Activated CD8-positive, alpha-beta memory T cell treated with anti-CD3 and anti-CD28 coated beads, Interleukin-2, amount 10 ng/mL, durations not matched to agents 7 days and 5 days (primary cell): ENCODE results near the gene MXD1. TPM values are rescaled to one million over a fixed set of nuclear protein-coding genes. Genes with fewer than 3 reads are reported as not detected.

Source experiments
- ATAC-seq: fragments of 150-1000 bp; cut with Tn5 transposase; one replicate; pipeline ENCODE4 v1.10.0; 2021; ENCODE audit warnings: moderate library complexity
- CTCF ChIA-PET: fragments of 350-600 bp; sonication (Branson Sonifier 250); formaldehyde crosslinking; loops from one replicate; lab custom pipeline; 2021; ENCODE audit warnings: antibody characterized with exemption; lab: Charles Lee
- DNase-seq: peaks from one replicate; pipeline ENCODE4 v3.0.0-alpha.2; 2020
- H3K27ac Mint-ChIP-seq: one replicate; pipeline ENCODE4 v1.8.0; 2021; ENCODE audit warnings: mild to moderate bottlenecking, mixed read lengths
- H3K27me3 Mint-ChIP-seq: one replicate; pipeline ENCODE4 v1.8.0; 2021; ENCODE audit warnings: mixed read lengths
- H3K36me3 Mint-ChIP-seq: one replicate; pipeline ENCODE4 v1.8.0; 2021; ENCODE audit warnings: mild to moderate bottlenecking, mixed read lengths
- H3K4me1 Mint-ChIP-seq: one replicate; pipeline ENCODE4 v1.8.0; 2021; ENCODE audit warnings: mixed read lengths
- H3K4me3 Mint-ChIP-seq: one replicate; pipeline ENCODE4 v1.8.0; 2021; ENCODE audit warnings: mild to moderate bottlenecking, moderate library complexity, mixed read lengths
- H3K9me3 Mint-ChIP-seq: one replicate; pipeline ENCODE4 v1.8.0; 2022; ENCODE audit warnings: low read depth, mixed read lengths
- total RNA-seq, 2 experiments: library from RNA; stranded (reverse); gene quantifications; one replicate each; pipeline ENCODE4 v1.2.3, GENCODE V29; 2021

MXD1 gene
- total RNA-seq, 2 experiments from 2014 or later = 19.3 to 22.3 TPM

- CTCF ChIA-PET = no interaction called here
- Mint-ChIP-seq H3K27me3 (no peaks in the 10 kb centered on the region), H3K4me1 (peaks cover 2% of the 10 kb centered on the region), H3K27ac (no peak overlapping the region), H3K36me3 (no peaks in the 10 kb centered on the region), H3K9me3 (no peaks in the 10 kb centered on the region), H3K4me3 (no peak overlapping the region)
- ATAC-seq (no peak), DNase-seq (no peak)
Observed at GRCh38 chr2:69965756-69966445, 51.0 kb downstream of the MXD1 start.

- H3K36me3 Mint-ChIP-seq = no peaks in the 10 kb centered on the region
- H3K9me3 Mint-ChIP-seq = no peaks in the 10 kb centered on the region
- ATAC-seq = no peak
- DNase-seq = no peak
- no peaks in the 10 kb centered on the region for H3K27me3 Mint-ChIP-seq
- H3K4me1 Mint-ChIP-seq = peaks cover 2% of the 10 kb centered on the region
- CTCF ChIA-PET = no interaction called here
- H3K27ac Mint-ChIP-seq = no peak overlapping the region
- H3K4me3 Mint-ChIP-seq = no peak overlapping the region
Observed at GRCh38 chr2:69966496-69966895, 51.6 kb downstream of the MXD1 start.

GRCh38 chr2:69968609-69969008 is 53.7 kb downstream of the MXD1 start:
- Mint-ChIP-seq H3K4me3 (no peak overlapping the region), H3K4me1 (peaks cover 2% of the 10 kb centered on the region), H3K27me3 (no peaks in the 10 kb centered on the region), H3K27ac (no peak overlapping the region), H3K36me3 (no peaks in the 10 kb centered on the region), H3K9me3 (no peaks in the 10 kb centered on the region)
- CTCF ChIA-PET = no interaction called here
- no peak for DNase-seq
- no peak for ATAC-seq

DNA sequence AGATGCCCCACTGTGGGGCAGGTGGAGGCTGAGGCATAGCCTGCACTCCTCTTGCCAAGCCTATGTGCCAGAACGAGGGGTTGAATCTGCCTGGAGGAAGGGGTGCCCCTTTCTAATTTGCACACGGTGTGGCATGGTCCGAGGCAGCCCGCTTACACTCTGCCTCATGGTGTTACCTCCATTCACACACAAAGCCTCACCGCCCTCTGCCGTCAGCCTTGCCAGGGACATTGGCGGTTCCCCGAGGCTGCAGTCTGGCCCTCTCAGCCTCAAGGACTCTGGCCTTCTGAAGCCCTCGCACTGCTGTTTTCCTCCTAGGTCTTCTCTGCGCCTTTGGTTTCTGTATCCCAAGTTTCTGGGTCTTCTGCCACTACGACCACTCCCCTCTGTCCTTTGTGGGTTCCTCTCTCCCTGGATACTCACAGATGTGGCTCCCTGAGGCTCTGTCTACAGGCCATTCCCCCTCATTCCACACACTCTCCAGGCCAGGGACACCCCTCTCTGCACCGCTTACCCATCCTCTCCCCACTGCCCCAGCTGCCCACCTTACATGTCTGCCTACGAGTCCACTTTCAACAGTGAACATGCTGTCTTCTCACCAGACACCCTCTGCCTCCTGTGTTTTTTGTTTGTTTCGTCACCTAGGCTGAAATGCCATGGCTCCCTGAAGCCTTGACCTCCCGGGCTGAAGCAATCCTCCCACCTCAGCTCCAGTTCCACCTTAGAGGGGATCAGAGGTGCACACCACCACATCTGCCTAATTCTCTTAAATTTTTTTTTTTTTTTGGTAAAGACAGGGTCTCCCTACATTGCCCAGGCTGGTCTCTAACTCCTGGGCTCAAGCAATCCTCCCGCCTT is 54.4 kb downstream of the MXD1 start:
- Mint-ChIP-seq H3K27ac (no peak overlapping the region), H3K36me3 (no peaks in the 10 kb centered on the region), H3K9me3 (no peaks in the 10 kb centered on the region), H3K4me1 (peaks cover 2% of the 10 kb centered on the region), H3K4me3 (no peak overlapping the region), H3K27me3 (no peaks in the 10 kb centered on the region)
- CTCF ChIA-PET = no interaction called here
- ATAC-seq (no peak), DNase-seq (no peak)

DNA sequence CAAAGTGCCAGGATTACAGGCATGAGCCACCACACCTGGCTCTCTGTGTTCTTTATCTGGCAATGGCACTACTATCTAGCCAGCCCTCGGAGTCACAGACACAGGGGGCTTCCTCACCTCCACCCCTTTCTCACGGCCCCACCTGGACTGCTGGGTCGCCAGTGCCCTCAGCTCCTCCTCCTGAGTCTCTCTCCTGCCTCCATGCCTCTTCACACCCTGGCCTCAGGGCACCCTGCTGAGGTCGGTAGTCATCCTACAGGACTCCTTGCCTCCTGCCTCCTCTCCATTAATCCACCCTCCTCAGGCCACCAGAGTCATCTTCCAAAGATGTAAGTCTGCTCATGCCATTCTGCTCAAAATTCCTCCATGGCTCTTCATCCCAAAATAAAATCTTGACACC is 55.1 kb downstream of the MXD1 start:
- Mint-ChIP-seq H3K27me3 (no peaks in the 10 kb centered on the region), H3K36me3 (no peaks in the 10 kb centered on the region), H3K4me3 (no peak overlapping the region), H3K27ac (no peak overlapping the region), H3K9me3 (no peaks in the 10 kb centered on the region), H3K4me1 (no peaks in the 10 kb centered on the region)
- CTCF ChIA-PET = no interaction called here
- DNase-seq (no peak), ATAC-seq (no peak)

DNA sequence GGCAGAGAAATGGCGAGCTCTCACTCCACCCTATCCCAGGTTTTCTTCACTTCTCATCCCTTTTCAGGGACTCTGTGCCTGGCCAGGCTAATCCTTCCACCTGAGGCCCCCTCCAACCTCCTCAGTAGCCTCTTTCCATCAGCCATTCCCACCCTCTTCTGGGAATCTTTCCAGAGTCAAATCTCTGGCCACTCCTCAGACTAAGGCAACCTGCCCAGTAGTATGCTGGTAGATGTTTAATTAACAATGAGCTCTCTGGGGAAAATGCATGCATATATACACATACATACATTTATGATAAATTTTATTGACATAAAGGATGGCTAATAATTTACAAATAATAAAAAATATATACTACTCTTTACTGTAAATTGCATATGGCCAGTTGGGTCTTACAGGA is 57.9 kb downstream of the MXD1 start:
- DNase-seq (no peak), ATAC-seq (no peak)
- Mint-ChIP-seq H3K9me3 (no peaks in the 10 kb centered on the region), H3K4me1 (no peaks in the 10 kb centered on the region), H3K27ac (no peak overlapping the region), H3K4me3 (no peak overlapping the region), H3K36me3 (no peaks in the 10 kb centered on the region), H3K27me3 (no peaks in the 10 kb centered on the region)
- CTCF ChIA-PET = interaction anchor here (1.3 kb wide), 1 partner anchor 98 kb away, joined by 3 read pairs; no protein-coding TSS in a partner anchor

DNA sequence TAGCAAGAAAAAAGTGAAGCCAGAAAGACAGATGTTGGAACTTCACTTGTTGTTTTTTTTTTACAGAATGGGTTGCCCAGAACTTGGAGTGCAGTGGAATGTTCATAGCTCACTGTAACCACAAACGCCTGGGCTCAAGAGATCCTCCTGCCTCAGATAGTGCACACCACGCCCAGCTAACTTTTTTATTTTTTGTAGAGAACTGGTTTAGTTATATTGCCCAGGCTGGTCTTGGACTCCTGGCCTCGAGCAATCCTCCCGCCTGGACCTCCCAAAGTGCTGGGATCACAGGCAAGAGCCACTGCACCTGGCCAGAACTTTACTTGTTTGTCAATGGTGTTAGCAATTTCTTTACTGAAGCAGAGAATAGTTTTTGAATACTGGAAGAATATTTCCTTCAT is 58.4 kb downstream of the MXD1 start:
- Mint-ChIP-seq H3K36me3 (no peaks in the 10 kb centered on the region), H3K4me3 (no peak overlapping the region), H3K27ac (no peak overlapping the region), H3K4me1 (no peaks in the 10 kb centered on the region), H3K9me3 (no peaks in the 10 kb centered on the region), H3K27me3 (no peaks in the 10 kb centered on the region)
- DNase-seq = no peak
- no peak for ATAC-seq
- CTCF ChIA-PET = interaction anchor here (1.3 kb wide), 1 partner anchor 98 kb away, joined by 3 read pairs; no protein-coding TSS in a partner anchor

- H3K9me3 Mint-ChIP-seq = no peaks in the 10 kb centered on the region
- no peak overlapping the region for H3K27ac Mint-ChIP-seq
- ATAC-seq (no peak), DNase-seq (no peak)
- no peak overlapping the region for H3K4me3 Mint-ChIP-seq
- no peaks in the 10 kb centered on the region for H3K4me1 Mint-ChIP-seq
- no peaks in the 10 kb centered on the region for H3K27me3 Mint-ChIP-seq
- CTCF ChIA-PET = no interaction called here
- no peaks in the 10 kb centered on the region for H3K36me3 Mint-ChIP-seq
Observed at GRCh38 chr2:69975136-69975852, 60.4 kb downstream of the MXD1 start.

- Mint-ChIP-seq H3K9me3 (no peaks in the 10 kb centered on the region), H3K27me3 (no peaks in the 10 kb centered on the region), H3K4me3 (no peak overlapping the region), H3K36me3 (no peaks in the 10 kb centered on the region), H3K27ac (no peak overlapping the region), H3K4me1 (no peaks in the 10 kb centered on the region)
- CTCF ChIA-PET = no interaction called here
- DNase-seq = no peak
- no peak for ATAC-seq
Observed at GRCh38 chr2:69975853-69976462, 61.0 kb downstream of the MXD1 start.

DNA sequence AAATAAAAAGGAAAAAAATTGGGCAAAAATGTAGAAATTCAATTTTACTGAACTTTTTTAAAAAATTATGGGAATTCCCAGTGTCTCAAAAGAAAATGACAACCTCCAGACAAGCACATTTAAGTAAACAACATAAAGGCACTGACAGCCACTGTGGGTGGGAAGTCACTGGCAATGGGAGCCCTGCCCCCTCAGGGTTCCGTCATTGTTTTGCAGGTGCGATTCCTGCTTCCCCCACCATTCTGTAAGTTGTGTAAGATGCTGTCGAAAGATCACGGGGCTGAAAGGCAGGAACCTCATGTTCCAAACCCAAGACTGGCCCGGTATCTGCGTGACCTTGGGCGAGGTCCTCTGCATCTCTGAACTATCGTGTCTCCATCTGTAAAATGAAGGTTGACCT is 62.3 kb downstream of the MXD1 start:
- no peak overlapping the region for H3K4me3 Mint-ChIP-seq
- ATAC-seq (no peak), DNase-seq (no peak)
- H3K4me1 Mint-ChIP-seq = no peaks in the 10 kb centered on the region
- no peaks in the 10 kb centered on the region for H3K36me3 Mint-ChIP-seq
- no peaks in the 10 kb centered on the region for H3K27me3 Mint-ChIP-seq
- no peaks in the 10 kb centered on the region for H3K9me3 Mint-ChIP-seq
- H3K27ac Mint-ChIP-seq = no peak overlapping the region
- CTCF ChIA-PET = no interaction called here

DNA sequence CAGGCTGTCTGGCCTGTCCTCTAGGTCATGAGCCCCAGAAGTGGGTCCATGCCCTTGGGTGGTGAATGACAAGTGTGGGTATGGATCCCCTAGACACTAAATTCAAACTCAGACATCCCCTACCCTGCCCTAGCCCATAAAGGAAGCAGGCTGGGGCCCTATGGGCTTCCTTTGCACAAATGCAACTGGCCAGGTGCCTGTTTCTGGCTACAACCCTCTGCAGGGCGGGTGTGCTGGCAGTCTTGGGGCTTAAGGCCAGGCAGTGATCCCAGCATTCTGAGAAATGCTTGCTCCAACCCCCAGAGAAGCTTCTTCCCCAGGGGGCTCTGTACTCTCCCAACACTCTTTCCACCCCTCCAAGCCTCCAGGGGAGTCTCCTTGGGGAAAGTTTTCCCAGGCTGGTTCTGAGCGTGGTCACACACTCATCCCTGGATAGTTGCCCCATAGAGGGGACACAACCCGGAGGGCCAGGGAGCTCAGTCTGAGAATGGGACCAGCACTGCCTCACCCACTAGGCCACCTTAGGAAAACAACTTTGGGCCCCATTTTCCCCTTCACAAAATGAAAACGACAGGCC is 63.1 kb downstream of the MXD1 start:
- H3K4me1 Mint-ChIP-seq = no peaks in the 10 kb centered on the region
- H3K36me3 Mint-ChIP-seq = no peaks in the 10 kb centered on the region
- DNase-seq (no peak), ATAC-seq (no peak)
- no peaks in the 10 kb centered on the region for H3K9me3 Mint-ChIP-seq
- CTCF ChIA-PET = no interaction called here
- no peak overlapping the region for H3K4me3 Mint-ChIP-seq
- H3K27ac Mint-ChIP-seq = no peak overlapping the region
- no peaks in the 10 kb centered on the region for H3K27me3 Mint-ChIP-seq

- Mint-ChIP-seq H3K9me3 (no peaks in the 10 kb centered on the region), H3K4me3 (no peak overlapping the region), H3K4me1 (no peaks in the 10 kb centered on the region), H3K27me3 (no peaks in the 10 kb centered on the region), H3K36me3 (no peaks in the 10 kb centered on the region), H3K27ac (no peak overlapping the region)
- DNase-seq = no peak
- CTCF ChIA-PET = no interaction called here
- ATAC-seq = no peak
Observed at GRCh38 chr2:69979902-69980807, 65.2 kb downstream of the MXD1 start.
